Stimulated activated CD4-positive, alpha-beta T cell treated with anti-CD3 and anti-CD28 coated beads, Interleukin-4, amount 100 ng/mL, for 48 hours (primary cell): ENCODE measurements around the gene OGFR.
A peak's percentile ranks its signal among the peaks of the same experiment; 100 is the strongest.

Source experiments
- DNase-seq, 2 donors: peaks; one replicate each; pipeline ENCODE4 v3.0.0-alpha.2; 2020; ENCODE audit warnings: low read depth in 2 of 2

The OGFR gene

DNA sequence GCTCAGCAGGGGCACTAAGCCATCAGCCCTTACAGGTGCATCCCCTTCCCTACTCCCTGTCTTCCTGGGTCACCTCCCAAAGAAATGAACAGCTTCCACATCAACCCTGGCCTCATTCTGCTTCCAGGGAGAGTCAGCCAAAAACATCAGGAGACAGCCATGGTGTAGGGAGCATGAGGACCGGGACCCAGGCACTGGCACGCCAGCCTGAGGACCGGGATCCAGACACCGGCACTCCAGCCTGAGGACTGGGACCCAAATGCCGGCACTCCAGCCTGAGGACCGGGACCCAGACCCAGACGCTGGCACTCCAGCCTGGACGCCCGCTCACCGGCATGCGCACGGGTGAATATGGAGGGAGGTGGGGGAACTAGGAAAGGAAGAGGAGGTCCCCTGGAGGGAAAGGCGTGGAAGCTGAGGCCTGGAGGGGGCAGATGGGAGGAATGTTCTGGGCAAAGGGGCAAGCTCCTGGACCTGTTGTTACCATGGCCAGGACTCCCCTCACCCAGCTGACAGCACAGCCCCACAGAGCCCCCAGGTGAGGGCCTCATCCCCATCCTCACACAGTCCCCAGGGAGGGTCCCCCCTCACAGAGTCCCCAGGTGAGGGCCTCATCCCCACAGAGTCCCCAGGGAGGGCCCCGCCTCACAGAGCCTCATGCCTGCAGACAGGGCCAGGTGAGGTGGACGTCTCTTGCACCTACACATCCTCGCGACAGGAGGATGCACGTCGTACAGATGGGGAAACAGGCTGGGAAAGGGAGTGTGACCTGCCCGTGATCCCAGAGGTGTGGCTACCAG lies 34.3 kb upstream of the OGFR start:
- no peak for DNase-seq

DNA sequence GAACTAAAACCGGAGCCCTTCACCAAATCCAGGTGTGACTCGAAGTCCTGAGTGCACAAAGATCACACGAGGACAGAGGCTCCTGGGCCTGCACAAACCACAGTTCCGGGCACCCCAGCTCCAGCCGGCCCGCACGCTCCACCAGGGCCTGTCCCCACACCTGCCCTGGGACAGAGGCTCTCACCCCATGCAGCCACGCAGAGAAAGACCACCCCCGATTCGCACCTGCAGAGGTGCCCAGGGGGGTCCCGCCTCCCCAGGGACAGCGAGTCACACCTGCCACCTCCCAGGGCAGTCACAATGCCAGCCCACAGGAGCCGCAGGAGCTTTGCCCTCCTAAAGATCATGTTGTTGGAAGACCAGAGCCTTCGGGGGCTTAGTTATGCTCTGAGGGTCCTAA lies 33.7 kb upstream of the OGFR start:
- no peak for DNase-seq

DNA sequence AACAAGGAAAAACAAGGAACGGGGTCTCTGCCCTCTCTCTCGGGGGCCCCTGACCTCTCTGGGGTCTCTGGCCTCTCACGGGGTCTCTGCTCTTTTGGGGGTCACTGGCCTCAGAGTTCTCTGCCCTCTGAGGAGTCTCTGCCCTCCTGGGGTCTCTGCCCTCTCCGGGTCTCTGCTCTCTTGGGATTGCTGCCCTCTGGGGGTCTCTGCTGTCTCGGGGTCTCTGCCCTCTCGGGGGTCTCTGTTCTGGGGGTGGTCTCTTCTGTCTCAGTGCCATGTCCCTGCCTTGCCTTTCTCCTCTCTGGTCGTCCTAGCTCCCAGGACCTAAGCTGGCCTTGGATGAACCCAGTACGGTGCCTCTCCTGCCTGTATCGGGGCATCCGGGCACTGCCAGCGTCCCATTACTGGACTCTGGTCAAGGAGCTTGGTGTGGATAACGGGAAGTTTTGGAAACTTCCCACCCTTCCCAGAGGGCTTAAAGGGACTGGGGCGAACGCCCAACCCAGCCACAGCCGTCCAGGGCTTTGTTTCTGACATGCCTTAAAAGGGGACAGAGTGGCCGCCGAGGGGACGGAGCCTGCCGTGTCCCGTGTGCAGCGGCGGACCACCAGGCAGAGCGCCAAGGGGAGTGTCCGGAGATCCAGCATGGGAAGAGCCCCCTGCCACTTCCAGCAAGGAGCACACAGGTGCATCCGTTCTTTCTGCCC lies 33.1 kb upstream of the OGFR start:
- no peak for DNase-seq

GRCh38 chr20:62772103-62772611 lies 32.5 kb upstream of the OGFR start:
- no peak for DNase-seq

- DNase-seq: no peak
Measured at GRCh38 chr20:62772619-62772989, 32.0 kb upstream of the OGFR start.

DNA sequence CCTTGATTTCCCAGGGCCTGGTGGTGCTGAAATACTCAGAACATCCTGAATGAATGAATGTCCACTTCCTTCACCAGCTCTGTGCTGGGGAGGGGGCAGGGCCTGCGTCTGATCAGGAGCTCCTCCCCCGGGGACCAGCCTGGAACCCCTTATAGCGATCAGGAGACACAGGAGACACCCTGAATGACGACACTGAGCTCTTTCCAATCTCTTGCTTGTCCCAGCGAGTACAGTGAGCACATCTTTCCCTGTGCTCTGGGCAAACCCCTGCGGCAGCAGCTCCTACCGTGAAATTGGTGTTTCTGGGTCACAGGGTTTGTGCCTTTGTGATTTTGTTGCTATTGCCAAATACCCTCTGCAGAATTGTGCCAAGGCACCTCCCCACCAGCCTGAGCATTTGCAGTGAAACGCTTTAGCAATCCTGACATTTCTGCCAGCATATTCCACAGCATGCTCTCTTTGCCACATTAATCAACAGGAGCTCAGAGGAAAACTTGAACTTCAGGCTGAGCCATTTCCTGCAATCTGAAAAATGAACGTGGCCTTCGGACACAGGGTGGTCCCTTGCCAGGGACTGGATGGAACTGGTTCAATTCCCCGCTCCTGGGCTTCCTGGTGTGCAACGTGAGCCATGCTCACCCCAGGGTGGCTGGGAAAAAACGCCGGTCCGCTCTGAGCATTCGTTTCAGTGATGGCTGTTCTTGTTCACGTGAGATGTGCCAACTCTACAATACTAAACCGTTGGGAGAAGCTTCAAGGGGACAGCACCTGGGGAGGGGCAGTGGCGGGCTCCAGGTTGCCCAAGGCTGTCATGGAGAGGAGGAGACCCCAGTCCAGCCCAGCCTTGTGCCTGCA lies 31.4 kb upstream of the OGFR start:
- no peak for DNase-seq

DNA sequence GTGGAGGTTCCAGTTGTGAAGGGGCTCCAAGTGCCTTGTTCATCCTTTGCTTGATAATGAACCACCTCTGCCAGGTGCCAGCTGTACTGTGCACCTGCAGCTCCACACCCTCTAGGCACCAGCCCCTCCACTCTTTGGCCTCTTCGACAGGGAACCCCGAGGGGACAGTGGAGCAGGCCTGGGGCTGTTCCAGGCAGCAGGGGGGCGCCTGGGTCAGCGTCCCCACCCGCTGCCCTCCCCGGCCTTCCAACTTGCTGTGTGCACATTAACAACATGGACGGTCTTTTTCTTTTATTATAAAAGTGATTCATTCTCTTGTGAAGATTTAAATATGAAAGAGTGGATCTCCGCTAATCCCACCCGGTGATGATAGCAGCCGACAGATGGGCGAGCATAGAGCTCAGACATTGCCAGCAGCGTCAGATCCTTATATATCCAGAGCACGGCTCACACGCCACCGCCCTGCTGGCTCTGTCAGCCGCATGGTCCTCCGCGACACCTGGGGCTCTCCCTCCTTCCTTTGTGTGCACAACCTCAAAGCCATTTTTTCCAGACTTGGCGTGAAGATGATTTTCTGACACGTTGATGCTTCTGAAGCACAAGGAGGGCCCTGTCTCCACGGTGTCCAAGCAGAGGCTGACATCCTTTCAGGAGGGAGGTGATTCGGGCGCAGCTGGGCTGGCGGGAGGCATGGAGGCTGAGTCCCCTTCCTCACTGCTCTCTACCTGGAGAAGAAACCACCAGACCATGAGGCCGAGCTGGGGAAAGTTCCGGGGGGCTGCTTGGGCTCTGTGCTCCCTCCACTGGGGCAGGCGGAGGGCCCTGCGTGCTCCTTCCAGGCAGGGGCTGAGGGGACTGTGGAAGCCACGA lies 30.6 kb upstream of the OGFR start:
- no peak for DNase-seq

DNA sequence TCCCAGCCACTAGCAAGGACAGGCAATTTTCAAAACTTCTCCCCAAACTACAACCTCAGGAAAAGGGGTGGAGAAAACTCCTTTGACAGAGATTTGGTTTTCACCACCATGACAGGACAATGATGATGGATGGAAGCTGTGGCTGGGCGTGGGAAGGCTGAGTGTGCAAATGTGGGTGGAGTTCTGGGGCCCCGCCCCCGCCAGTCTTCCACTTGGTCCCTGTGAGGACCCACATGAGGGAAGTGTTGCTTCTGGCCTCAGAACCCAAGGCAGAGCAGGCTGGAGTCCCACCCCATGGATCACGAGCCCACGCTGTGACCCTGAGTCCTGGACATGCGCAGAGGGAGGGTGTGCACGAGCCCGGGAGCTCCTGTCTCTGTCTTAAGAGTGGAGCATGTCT lies 29.9 kb upstream of the OGFR start:
- DNase-seq: no peak

DNA sequence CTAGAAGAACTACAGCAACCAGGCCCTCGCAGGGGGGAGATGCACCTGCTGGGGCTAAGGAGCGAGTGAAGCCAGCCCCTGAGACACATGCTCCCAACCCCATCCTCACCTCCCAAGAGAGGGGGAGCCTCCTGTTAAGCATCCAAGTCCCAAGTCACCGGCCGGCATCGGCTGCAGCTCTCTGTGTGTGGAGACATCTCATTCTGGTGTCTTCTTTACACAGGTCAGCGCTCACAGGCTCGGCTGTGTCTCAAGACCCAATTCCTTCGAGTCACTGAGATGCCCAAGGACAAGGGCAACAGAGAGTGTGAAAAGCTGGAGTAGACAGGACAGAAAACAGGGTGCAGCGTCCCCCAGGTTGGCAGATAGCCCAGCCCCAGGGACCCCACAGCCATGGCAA lies 29.4 kb upstream of the OGFR start:
- DNase-seq: no peak

DNA sequence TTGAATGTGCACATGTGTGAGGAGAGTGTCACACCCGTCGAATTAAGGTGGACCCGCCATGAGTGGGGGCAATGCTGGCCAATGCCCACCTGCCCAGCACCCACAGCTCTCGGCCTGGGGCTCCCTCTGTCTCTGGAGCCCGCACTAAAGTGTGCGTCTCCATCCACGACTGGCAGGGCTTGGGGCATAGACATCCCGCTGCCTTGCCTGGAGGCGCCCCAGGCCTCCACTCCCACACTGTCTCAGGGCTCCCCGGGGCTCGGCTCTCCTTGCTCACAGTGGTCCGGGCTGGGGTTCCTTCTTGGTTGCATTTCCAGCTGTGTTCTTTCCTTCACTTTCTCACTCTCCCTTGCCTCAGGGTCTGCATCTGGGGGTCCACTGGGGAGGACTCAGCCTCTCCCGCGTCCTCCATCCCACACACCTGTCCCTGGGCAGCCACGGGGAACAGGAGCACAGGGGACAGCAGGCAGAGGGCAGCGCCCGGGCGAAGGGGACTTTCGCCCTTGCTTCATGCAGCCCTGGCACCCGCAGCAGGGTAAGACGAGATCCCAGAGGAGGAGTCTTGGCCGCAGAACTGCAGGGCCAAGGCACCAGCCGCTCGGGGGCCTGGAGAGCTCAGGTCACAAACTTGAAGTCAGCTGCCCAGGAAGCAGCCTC lies 28.5 kb upstream of the OGFR start:
- DNase-seq: no peak

DNA sequence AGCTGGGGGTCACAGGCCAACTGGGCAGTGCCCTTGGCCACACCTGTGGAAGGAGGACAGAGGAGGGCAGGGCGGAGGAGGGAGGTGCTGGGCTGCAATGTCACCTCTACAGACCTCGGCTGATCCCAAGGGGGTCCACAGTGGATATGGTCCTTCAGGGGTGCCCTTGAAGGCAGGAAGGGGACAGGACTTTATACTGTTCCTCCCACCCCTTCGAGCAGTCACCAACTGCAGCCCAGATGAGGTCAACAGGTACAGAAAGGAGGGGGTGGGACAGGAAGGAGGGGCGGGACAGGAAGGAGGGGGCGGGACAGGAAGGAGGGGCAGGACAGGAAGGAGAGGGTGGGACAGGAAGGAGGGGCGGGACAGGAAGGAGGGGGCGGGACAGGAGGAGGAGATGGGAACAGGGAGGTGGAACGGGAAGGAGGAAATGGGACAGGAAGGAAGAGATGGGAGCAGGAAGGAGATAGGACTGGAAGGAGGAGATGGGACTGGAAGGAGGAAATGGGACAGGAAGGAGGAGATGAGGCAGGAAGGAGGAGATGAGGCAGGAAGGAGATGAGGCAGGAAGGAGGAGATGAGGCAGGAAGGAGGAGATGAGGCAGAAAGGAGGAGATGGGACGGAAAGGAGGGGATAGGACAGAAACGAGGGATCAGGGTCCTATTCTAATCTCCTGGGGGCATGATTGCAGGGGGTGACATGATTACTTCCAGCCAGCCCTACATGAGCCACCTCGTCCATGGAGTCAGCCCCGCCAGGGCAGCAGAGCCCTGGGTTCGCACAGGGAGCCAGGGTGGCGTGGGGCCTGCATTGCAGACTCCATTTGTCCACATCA lies 27.7 kb upstream of the OGFR start:
- peak; percentile 50 to 55 for DNase-seq

GRCh38 chr20:62777528-62777830 lies 27.2 kb upstream of the OGFR start:
- no peak for DNase-seq

DNA sequence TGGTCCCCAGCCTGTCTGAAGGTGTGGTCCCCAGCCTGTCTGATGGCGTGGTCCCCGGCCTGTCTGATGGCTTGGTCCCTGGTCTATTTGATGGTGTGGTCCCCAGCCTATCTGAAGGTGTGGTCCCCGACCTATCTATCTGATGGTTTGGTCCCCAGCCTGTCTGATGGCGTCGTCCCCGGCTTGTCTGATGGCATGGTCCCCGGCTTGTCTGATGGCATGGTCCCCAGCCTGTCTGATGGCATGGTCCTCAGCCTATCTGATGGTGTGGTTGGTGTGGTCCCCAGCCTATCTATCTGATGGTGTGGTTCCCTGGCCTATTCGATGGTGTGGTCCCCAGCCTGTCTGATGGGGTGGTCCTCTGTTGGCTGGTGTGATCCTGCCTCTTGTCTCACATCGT lies 26.6 kb upstream of the OGFR start:
- DNase-seq: no peak

DNA sequence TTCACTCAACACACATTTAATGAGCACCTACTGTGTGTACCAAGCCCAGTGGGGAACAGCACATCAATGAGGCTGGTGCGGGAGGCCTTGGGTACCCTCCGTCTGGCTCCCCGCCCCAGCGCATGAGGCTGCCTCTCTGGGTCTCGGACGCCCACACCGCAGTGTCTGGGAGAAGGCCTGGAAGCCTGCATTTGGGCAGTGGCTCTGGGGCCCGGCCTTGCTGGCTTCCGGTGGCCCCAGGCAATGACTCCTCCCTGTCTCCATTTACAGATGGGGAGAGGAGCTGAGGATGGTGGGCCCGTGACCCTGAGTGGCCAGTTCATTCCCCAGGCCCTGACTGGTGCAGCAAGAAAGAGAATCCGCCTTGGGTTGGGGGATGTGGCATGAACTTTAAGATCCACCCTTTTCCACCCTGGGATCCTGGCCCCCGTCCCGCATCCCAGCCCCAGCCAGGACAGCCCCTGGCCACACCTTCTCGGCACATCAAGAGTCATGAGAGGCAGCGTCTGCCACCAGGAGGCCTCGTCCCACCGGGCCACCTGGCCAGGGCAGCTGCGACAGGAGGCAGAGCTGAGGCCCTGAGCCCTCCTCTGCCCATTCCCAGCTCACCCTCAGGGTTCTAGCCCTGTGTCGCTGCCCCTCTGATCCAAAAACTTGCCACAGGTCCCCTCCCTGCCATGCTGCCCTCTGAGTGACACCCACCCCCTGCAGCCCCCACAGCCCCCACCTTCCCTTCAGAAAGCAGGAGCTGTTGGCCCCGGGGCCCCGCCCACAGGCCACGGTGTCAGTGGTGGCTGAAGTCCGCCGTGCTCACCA lies 25.8 kb upstream of the OGFR start:
- no peak for DNase-seq

DNA sequence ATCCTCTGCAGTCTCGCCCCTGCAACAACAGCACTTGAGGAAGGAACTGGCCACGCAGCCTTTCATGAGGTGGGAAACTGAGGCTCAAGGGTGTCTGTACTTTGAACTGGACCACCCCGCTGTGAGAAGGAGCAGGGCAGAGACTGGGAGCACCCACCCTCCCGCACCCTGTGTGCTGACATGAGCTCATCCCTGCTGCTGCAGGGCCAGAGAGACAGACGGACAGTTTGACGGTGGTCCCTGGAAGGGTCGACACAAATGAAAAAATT lies 25.3 kb upstream of the OGFR start:
- DNase-seq: no peak

DNA sequence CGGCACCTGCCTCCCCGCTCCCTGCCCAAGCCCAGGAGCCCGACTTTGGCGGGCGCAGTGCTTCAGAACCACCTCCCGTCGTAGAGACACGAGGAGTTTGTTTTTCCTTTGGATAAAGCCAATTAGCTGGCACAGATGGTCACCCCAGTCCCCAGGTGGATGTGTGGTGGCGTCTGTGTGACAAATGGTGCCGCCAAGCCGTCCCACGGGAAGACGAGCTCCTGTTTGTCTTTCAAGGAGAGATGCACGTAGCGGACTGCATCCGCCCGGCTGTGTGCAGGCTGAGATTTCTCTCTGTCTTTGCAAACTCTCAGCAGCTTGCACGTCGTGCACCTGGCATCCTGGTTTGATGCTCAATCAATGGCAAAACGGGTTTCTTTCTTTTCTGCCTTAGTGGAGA lies 24.4 kb upstream of the OGFR start:
- DNase-seq: no peak

DNA sequence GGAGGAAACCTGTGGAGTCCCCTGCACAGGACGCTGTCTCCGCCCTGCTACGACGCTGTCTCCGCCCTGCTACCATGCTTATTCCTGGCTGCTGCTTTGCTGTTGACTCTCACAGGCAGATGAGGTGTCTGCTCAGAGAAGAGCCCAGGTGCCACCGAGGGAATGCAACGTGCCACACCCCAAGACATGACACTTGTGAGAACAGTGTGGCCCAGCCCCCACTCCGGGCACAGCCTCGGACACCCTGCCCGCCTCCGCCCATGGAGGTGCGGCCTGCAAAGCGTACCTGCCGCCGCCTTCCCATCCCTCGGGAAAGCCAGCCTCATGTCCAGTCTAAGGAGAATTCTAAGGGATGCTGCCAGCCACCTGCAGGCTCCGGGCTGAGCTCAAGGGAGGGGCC lies 23.9 kb upstream of the OGFR start:
- no peak for DNase-seq

DNA sequence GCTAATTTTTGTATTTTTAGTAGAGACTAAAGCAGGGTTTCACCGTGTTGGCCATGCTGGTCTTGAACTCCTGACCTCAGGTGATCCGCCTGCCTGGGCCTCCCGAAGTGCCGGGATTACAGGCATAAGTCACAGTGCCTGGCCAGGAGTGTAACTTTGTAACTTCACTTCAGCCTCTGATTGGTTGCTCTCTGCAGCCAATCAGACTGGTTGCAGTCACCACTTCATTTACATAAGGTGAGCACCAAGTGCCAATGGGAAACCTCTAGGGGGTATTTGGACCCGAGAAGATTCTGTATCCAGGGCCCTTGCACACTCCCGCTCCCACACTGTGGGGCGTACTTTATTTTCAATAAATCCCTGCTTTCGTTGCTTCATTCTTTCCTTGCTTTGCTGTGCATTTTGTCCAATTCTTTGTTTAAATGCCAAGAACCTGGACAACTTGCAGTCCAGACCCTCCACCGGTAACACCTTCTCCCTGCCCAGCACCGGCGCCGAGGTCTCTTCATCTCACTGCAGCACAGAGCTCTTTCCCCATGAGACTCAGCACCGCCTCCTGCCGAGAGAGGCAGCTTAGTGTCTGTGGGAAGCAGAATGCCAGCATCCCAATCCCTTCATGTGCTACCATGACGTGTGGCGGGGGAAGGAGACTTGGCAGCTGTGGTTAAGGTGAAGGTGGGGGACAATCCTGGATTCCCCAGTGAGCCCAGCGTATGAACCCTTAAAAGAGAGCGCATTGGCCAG lies 22.3 kb upstream of the OGFR start:
- DNase-seq: no peak

DNA sequence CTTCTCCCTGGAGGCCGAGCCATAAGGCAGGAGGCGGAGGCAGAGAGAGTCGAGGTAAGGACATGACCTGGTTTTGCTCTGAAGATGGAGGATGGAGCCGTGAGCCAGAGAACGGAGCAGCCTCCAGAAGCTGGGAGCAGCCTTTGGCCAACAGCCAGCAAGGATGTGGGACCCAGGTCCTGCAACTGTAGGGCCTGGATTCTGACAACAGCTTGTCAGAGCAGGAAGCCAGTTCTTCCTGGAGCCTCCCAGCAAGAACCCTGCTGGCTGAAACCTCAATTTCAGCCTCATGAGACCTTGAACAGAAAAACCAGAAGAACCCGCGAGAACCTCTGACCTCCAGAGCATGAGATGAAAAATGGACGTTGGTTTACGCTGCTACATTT lies 21.7 kb upstream of the OGFR start:
- DNase-seq: no peak
